ENCODE measurements around the gene LMBR1L. TPM values are rescaled to one million over a fixed set of nuclear protein-coding genes. Genes with fewer than 3 reads are reported as not detected.

LMBR1L gene
- total and polyA plus RNA-seq, 2 donors (not counting 1 experiment from before 2014, with no cell fraction given), result 30.9 to 53.2 TPM

DNA sequence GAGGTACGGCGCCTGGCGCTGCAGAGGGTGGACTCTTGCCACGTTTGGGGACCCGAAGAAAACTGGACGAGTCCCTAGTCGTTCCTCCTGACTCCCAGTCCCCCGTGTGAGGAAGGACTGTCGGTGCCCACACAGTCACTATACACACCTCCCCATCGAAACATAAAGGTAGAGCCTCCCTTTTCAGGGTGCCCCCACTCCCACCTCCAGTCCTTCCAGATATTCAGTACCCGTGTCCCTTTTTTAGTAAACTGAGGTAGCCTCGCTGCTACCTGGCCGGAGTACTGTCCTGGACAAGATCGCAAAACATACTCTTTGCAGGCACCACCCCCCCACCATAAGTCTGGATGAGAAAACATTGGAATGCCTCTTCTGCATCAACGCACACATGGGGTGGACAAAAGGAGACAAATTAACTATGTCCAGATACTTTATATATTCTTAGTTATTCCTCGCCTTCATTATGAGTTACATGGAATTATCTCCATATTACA is 49.4 kb downstream of the LMBR1L start:
- H4K20me1 ChIP-seq (ENCODE audit: control insufficient read depth, extremely low read depth, insufficient read depth, low read length), result peaks cover 2% of the 10 kb centered on the region
- H3K27ac ChIP-seq (ENCODE audit: insufficient read depth, low read length), result peak overlapping the region; percentile 92
- H3K4me1 ChIP-seq (ENCODE audit: control insufficient read depth, extremely low read depth, insufficient read depth, low read length), result peaks cover 6% of the 10 kb centered on the region
- H2AFZ ChIP-seq (ENCODE audit: low read length), result peak overlapping the region; percentile 80
- no peaks in the 10 kb centered on the region for H3K36me3 ChIP-seq (ENCODE audit: control insufficient read depth, insufficient read depth, low read length)
- H3K4me3 ChIP-seq (replicated peaks in 1 of 4; ENCODE audit: control extremely low read depth in 1 of 4, insufficient read depth in 1 of 4, low read depth in 3 of 4, low read length in 4 of 4), result peak overlapping the region; percentile 65 to 96 (median 82)
- peak overlapping the region; percentile 93 for H3K9ac ChIP-seq (ENCODE audit: insufficient read depth, low read length)
- peaks cover 45% of the 10 kb centered on the region for H3K79me2 ChIP-seq (ENCODE audit: control insufficient read depth, insufficient read depth, low read length)
- H3K4me2 ChIP-seq (ENCODE audit: extremely low read depth, insufficient read depth, low read length), result peak overlapping the region; percentile 68
- DNase-seq (ENCODE audit: low read depth in 2 of 2), result no peak
- no peaks in the 10 kb centered on the region for H3K9me3 ChIP-seq (ENCODE audit: control insufficient read depth, insufficient read depth, low read depth, low read length)
- TF ChIP-seq CTCF (conservative IDR thresholded peaks at IDR 0.05 in 1 of 2, IDR thresholded peaks at IDR 0.05 in 1 of 2; ENCODE audit: low read depth in 1 of 2, low read length in 2 of 2) (no peak), EZH2 (IDR thresholded peaks at IDR 0.05; ENCODE audit: low read length, missing control alignments) (no peak)
- no peaks in the 10 kb centered on the region for H3K27me3 ChIP-seq (ENCODE audit: control insufficient read depth, insufficient read depth, low read length)

GRCh38 chr12:49060237-49061156 is 50.1 kb downstream of the LMBR1L start, which contains the start of gene KMT2D:
Gene KMT2D, minus strand, starts transcription at chr12:49060794. Its CDS starts 5,470 bp downstream, at chr12:49055324.
- Histone ChIP-seq H3K4me3 (replicated peaks in 1 of 4; ENCODE audit: control extremely low read depth in 1 of 4, insufficient read depth in 1 of 4, low read depth in 3 of 4, low read length in 4 of 4) (peak within 1 kb of the TSS; percentile 65 to 96 (median 84)), H3K36me3 (ENCODE audit: control insufficient read depth, insufficient read depth, low read length) (no peaks in the 10 kb centered on the region), H3K9me3 (ENCODE audit: control insufficient read depth, insufficient read depth, low read depth, low read length) (no peaks in the 10 kb centered on the region), H3K4me1 (ENCODE audit: control insufficient read depth, extremely low read depth, insufficient read depth, low read length) (peaks cover 6% of the 10 kb centered on the region), H4K20me1 (ENCODE audit: control insufficient read depth, extremely low read depth, insufficient read depth, low read length) (peaks cover 2% of the 10 kb centered on the region), H3K79me2 (ENCODE audit: control insufficient read depth, insufficient read depth, low read length) (peaks cover 52% of the 10 kb centered on the region), H3K27me3 (ENCODE audit: control insufficient read depth, insufficient read depth, low read length) (no peaks in the 10 kb centered on the region), H2AFZ (ENCODE audit: low read length) (peak within 1 kb of the TSS; percentile 80), H3K4me2 (ENCODE audit: extremely low read depth, insufficient read depth, low read length) (peak within 1 kb of the TSS; percentile 68), H3K27ac (ENCODE audit: insufficient read depth, low read length) (peak within 1 kb of the TSS; percentile 92), H3K9ac (ENCODE audit: insufficient read depth, low read length) (peak within 1 kb of the TSS; percentile 93)
- TF ChIP-seq EZH2 (IDR thresholded peaks at IDR 0.05; ENCODE audit: low read length, missing control alignments) (no peak), CTCF (conservative IDR thresholded peaks at IDR 0.05 in 1 of 2, IDR thresholded peaks at IDR 0.05 in 1 of 2; ENCODE audit: low read depth in 1 of 2, low read length in 2 of 2) (peak; percentile 19 to 34)
- peak; percentile 98 for DNase-seq (ENCODE audit: low read depth in 2 of 2)
